SU-DHL-6 (cell line): ENCODE measurements around the gene AQP1.

Experiments
- H2AFZ ChIP-seq: fragments of 200-600 bp; sonication (generic); 2 replicates; pipeline ENCODE4 v1.6.1; 2014; ENCODE audit warnings: low read depth, mild to moderate bottlenecking, moderate library complexity, mixed read lengths, antibody characterized with exemption, low read length; ENCODE audit not compliant: severe bottlenecking
- H3F3A ChIP-seq: fragments of 200-600 bp; shearing (Covaris generic); 2 replicates; pipeline ENCODE4 v1.6.0; 2016; ENCODE audit warnings: antibody characterized with exemption, mild to moderate bottlenecking; ENCODE audit not compliant: insufficient read depth
- H3K27ac ChIP-seq: fragments of 200-600 bp; sonication (generic); 2 replicates; pipeline ENCODE4 v1.5.1; 2016; ENCODE audit warnings: low read depth, mild to moderate bottlenecking, low read length, moderate library complexity, mixed read lengths
- H3K27me3 ChIP-seq: fragments of 200-600 bp; sonication (generic), shearing (Covaris generic); 2 replicates; pipeline ENCODE4 v1.6.0; 2014; ENCODE audit warnings: mild to moderate bottlenecking, low read length
- H3K36me3 ChIP-seq: fragments of 200-600 bp; sonication (generic); 2 replicates; pipeline ENCODE4 v1.6.1; 2014; ENCODE audit warnings: mild to moderate bottlenecking, low read length, mixed read lengths
- H3K4me2 ChIP-seq: fragments of 300-600, 200-600 bp; shearing (Covaris generic), sonication (generic); 2 replicates; pipeline ENCODE4 v1.6.0; 2014; ENCODE audit warnings: low read length, low read depth, mild to moderate bottlenecking; ENCODE audit not compliant: poor library complexity, severe bottlenecking
- H3K4me3 ChIP-seq: fragments of 200-600 bp; sonication (generic); 2 replicates; pipeline ENCODE4 v1.5.1; 2014; ENCODE audit warnings: antibody characterized with exemption, low read length, mild to moderate bottlenecking, mixed read lengths; ENCODE audit not compliant: insufficient read depth, poor library complexity, severe bottlenecking
- H3K79me2 ChIP-seq: fragments of 200-600 bp; sonication (generic); 2 replicates; pipeline ENCODE4 v1.6.1; 2014; ENCODE audit warnings: mild to moderate bottlenecking, low read length, moderate library complexity; ENCODE audit not compliant: insufficient read depth
- H3K9ac ChIP-seq: fragments of 200-600 bp; sonication (generic); 2 replicates; pipeline ENCODE4 v1.7.0; 2014; ENCODE audit warnings: mild to moderate bottlenecking, low read length
- H3K9me2 ChIP-seq: fragments of 200-600 bp; sonication (generic); replicated peaks from 2 replicates; pipeline ENCODE4 v1.6.1; 2014; ENCODE audit warnings: low read length; ENCODE audit not compliant: insufficient read depth
- H3K9me3 ChIP-seq: fragments of 200-600 bp; sonication (generic); 2 replicates; pipeline ENCODE4 v1.6.1; 2014; ENCODE audit warnings: low read length, mixed read lengths; ENCODE audit not compliant: insufficient read depth
- H4K20me1 ChIP-seq: fragments of 200-600 bp; sonication (generic); 2 replicates; pipeline ENCODE4 v1.6.1; 2014; ENCODE audit warnings: low read depth, mild to moderate bottlenecking, antibody characterized with exemption, low read length, moderate library complexity, mixed read lengths
- EZH2phosphoT487 ChIP-seq: fragments of 200-600 bp; sonication (generic), shearing (Covaris generic); conservative IDR thresholded peaks from 2 replicates; pipeline ENCODE4 v1.6.1; 2018; ENCODE audit warnings: mild to moderate bottlenecking, antibody characterized with exemption, low read length, moderate library complexity, mixed read lengths
- TF ChIP-seq, protein P1 (sequence below): fragments of 200-600 bp; sonication (generic); IDR thresholded peaks from one replicate; pipeline ENCODE4 v1.5.1; 2017; ENCODE audit warnings: antibody characterized with exemption, mild to moderate bottlenecking, low read length, moderate library complexity; ENCODE audit not compliant: insufficient read depth, poor library complexity, severe bottlenecking

Gene AQP1

GRCh38 chr7:30880941-30881340, 30.7 kb upstream of the AQP1 start:
- H3K9me2 ChIP-seq: no peaks in the 10 kb centered on the region
- no peaks in the 10 kb centered on the region for H3K36me3 ChIP-seq
- H3K9ac ChIP-seq: no peak overlapping the region
- no peaks in the 10 kb centered on the region for H3K79me2 ChIP-seq
- no peak overlapping the region for H2AFZ ChIP-seq
- no peak overlapping the region for H3K4me3 ChIP-seq
- H3K4me2 ChIP-seq: no peak overlapping the region
- TF ChIP-seq, protein P1, sequence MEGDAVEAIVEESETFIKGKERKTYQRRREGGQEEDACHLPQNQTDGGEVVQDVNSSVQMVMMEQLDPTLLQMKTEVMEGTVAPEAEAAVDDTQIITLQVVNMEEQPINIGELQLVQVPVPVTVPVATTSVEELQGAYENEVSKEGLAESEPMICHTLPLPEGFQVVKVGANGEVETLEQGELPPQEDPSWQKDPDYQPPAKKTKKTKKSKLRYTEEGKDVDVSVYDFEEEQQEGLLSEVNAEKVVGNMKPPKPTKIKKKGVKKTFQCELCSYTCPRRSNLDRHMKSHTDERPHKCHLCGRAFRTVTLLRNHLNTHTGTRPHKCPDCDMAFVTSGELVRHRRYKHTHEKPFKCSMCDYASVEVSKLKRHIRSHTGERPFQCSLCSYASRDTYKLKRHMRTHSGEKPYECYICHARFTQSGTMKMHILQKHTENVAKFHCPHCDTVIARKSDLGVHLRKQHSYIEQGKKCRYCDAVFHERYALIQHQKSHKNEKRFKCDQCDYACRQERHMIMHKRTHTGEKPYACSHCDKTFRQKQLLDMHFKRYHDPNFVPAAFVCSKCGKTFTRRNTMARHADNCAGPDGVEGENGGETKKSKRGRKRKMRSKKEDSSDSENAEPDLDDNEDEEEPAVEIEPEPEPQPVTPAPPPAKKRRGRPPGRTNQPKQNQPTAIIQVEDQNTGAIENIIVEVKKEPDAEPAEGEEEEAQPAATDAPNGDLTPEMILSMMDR: no peak
- no peak for TF ChIP-seq EZH2phosphoT487
- no peaks in the 10 kb centered on the region for H3K27me3 ChIP-seq
- no peaks in the 10 kb centered on the region for H4K20me1 ChIP-seq
- no peak overlapping the region for H3K27ac ChIP-seq
- H3F3A ChIP-seq: no peaks in the 10 kb centered on the region
- no peaks in the 10 kb centered on the region for H3K9me3 ChIP-seq

GRCh38 chr7:30881448-30881847, 30.2 kb upstream of the AQP1 start:
- no peaks in the 10 kb centered on the region for H3K27me3 ChIP-seq
- H4K20me1 ChIP-seq: no peaks in the 10 kb centered on the region
- no peaks in the 10 kb centered on the region for H3K9me2 ChIP-seq
- no peaks in the 10 kb centered on the region for H3K9me3 ChIP-seq
- no peaks in the 10 kb centered on the region for H3F3A ChIP-seq
- H3K4me3 ChIP-seq: no peak overlapping the region
- no peak overlapping the region for H2AFZ ChIP-seq
- H3K36me3 ChIP-seq: no peaks in the 10 kb centered on the region
- no peak overlapping the region for H3K9ac ChIP-seq
- no peaks in the 10 kb centered on the region for H3K79me2 ChIP-seq
- H3K27ac ChIP-seq: no peak overlapping the region
- no peak overlapping the region for H3K4me2 ChIP-seq
- TF ChIP-seq, protein P1: no peak
- no peak for TF ChIP-seq EZH2phosphoT487

DNA sequence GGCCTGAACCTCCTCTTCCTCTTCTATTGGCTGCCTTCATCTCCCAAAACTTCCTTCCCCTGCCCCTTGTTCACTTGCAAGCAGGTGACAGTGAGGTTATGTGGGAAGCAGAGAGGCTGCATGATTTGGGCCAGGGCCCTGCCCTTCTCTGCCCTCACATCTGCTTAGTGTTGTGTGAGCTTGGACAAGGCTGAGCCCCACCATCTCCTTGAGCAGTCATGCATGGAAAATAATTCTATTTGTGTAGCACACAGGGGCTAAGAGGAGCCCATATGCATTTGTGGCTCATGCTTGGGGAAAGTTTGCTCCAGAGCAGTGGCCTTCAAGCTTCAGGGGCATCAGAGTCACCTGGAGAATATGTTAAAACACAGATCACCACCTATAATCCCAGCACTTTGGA, 26.8 kb upstream of the AQP1 start:
- Histone ChIP-seq H3K4me2 (no peak overlapping the region), H3K4me3 (no peak overlapping the region), H3F3A (no peaks in the 10 kb centered on the region), H3K36me3 (no peaks in the 10 kb centered on the region), H3K27ac (no peak overlapping the region), H4K20me1 (no peaks in the 10 kb centered on the region), H3K79me2 (no peaks in the 10 kb centered on the region), H3K9me3 (no peaks in the 10 kb centered on the region), H3K9me2 (no peaks in the 10 kb centered on the region), H3K9ac (no peak overlapping the region), H2AFZ (no peak overlapping the region), H3K27me3 (no peaks in the 10 kb centered on the region)
- no peak for TF ChIP-seq EZH2phosphoT487
- TF ChIP-seq, protein P1: no peak

DNA sequence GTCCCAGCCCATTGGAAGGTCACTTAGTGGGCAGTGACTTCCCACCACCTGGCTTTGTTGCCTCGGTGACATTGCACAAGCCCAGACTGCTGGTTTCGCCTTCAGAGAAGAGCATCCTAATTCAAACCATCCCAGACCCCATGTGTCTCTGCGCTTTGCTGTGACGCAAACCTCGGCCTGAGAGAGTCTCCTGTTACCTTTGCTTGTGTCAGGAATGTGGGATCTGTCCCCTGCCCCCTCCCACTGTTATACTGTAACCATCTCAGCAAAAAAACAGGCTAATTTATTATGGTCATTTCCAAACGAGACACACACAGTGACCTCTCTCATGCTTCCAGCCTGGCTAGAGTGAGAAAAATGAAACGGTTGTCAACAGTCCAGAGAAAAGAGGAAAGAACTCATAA, 25.0 kb upstream of the AQP1 start:
- Histone ChIP-seq H3K9me3 (no peaks in the 10 kb centered on the region), H3K4me2 (no peak overlapping the region)

More for the DNA sequence above, 25.0 kb upstream of the AQP1 start:
- Histone ChIP-seq H3F3A (no peaks in the 10 kb centered on the region), H3K9ac (no peak overlapping the region), H4K20me1 (no peaks in the 10 kb centered on the region), H3K27ac (no peak overlapping the region), H3K4me3 (no peak overlapping the region), H3K9me2 (no peaks in the 10 kb centered on the region), H3K27me3 (no peaks in the 10 kb centered on the region), H3K79me2 (no peaks in the 10 kb centered on the region), H3K36me3 (no peaks in the 10 kb centered on the region), H2AFZ (no peak overlapping the region)
- TF ChIP-seq, protein P1: no peak
- TF ChIP-seq EZH2phosphoT487: no peak
